Endothelial cell of umbilical vein (primary cell): ENCODE results near the gene ERRFI1.

Experiments used
- CTCF ChIP-seq, 2 donors: IDR thresholded peaks; 1 replicate in 1 of 2; 2 replicates in 1 of 2; pipeline ENCODE4 v1.5.1; 2011; ENCODE audit warnings: low read length in 2 of 2, mild to moderate bottlenecking in 2 of 2, moderate library complexity in 2 of 2, control low read depth in 1 of 2, inconsistent platforms in 1 of 2, low read depth in 1 of 2; ENCODE audit not compliant: insufficient read depth in 1 of 2; ENCODE audit errors: extremely low read depth in 1 of 2
- EZH2 ChIP-seq: IDR thresholded peaks from 2 replicates; pipeline ENCODE4 v1.6.1; 2012; ENCODE audit warnings: borderline replicate concordance, low read depth, mild to moderate bottlenecking, moderate library complexity, low read length, inconsistent platforms; ENCODE audit not compliant: severe bottlenecking
- MAX ChIP-seq: IDR thresholded peaks from 2 replicates; pipeline ENCODE4 v1.6.1; 2011; ENCODE audit not compliant: insufficient read depth, insufficient read length
- POLR2A ChIP-seq: IDR thresholded peaks from 2 replicates; pipeline ENCODE4 v1.6.1; 2012; ENCODE audit warnings: low read depth, mild to moderate bottlenecking, control low read depth, low read length

DNA sequence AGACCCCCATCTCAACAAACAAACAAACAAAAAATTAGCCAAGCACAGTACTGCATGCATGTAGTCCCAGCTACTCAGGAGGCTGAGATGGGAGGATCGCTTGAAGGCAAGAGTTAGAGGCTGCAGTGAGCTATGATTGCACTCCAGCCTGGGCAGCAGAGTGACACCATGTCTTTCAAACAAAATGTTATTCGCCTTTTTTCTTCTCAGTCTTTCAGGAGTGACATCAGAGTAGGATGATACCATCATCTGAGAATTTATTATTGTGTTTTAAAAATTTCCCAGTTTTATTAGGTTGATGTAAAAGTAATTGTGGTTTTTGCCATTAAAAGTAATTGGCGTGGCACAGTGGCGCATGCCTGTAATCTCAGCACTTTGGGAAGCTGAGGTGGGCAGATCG is 53.8 kb downstream of the ERRFI1 start:
- no peak for TF ChIP-seq CTCF (IDR thresholded peaks at IDR 0.05; ENCODE audit: extremely low read depth in 1 of 2, insufficient read depth in 1 of 2, low read depth in 1 of 2, low read length in 2 of 2)
- no peak for TF ChIP-seq POLR2A
- TF ChIP-seq EZH2 = no peak
- TF ChIP-seq MAX = no peak
